GM04503 (cell line): ENCODE data around the gene HES4.
"Not testable (repeated sequence)": the region's sequence is repeated elsewhere in the genome, so short reads cannot be mapped to it uniquely, and the experiment has no call there.

Experiments used
- DNase-seq: peaks from one replicate; pipeline ENCODE4 v3.0.0-alpha.2; 2012; ENCODE audit warnings: low read depth

HES4 gene

GRCh38 chr1:998745-998994 lies 1.2 kb downstream of the HES4 start:
- DNase-seq, result no peak

GRCh38 chr1:997993-998744 lies 1.7 kb downstream of the HES4 start:
- no peak for DNase-seq

- DNase-seq, result no peak
Measured at GRCh38 chr1:997713-997992, 2.2 kb downstream of the HES4 start.

- DNase-seq, result no peak
Measured at GRCh38 chr1:996851-997712, 2.8 kb downstream of the HES4 start.

GRCh38 chr1:995665-996633 lies 3.9 kb downstream of the HES4 start:
- DNase-seq, result no peak

- not testable (repeated sequence) for DNase-seq
Measured at GRCh38 chr1:994546-994945, 5.4 kb downstream of the HES4 start.

GRCh38 chr1:993379-993995 lies 6.4 kb downstream of the HES4 start:
- DNase-seq, result no peak

- no peak for DNase-seq
Measured at GRCh38 chr1:992362-992761, 7.5 kb downstream of the HES4 start.

GRCh38 chr1:991895-992294 lies 8.0 kb downstream of the HES4 start:
- DNase-seq, result no peak

- DNase-seq, result not testable (repeated sequence)
Measured at GRCh38 chr1:991275-991674, 8.6 kb downstream of the HES4 start.

- not testable (repeated sequence) for DNase-seq
Measured at GRCh38 chr1:988061-988460, 11.8 kb downstream of the HES4 start.

GRCh38 chr1:985126-985525 lies 14.8 kb downstream of the HES4 start:
- DNase-seq, result no peak

GRCh38 chr1:984476-984814 lies 15.5 kb downstream of the HES4 start:
- no peak for DNase-seq

GRCh38 chr1:983798-984475 lies 16.0 kb downstream of the HES4 start:
- DNase-seq, result no peak

- DNase-seq, result no peak
Measured at GRCh38 chr1:982765-983436, 17.0 kb downstream of the HES4 start.

GRCh38 chr1:981955-982558 lies 17.8 kb downstream of the HES4 start, which contains the start of gene PERM1:
Gene PERM1 (minus strand): TSS chr1:982093. CDS start chr1:981029, 1,064 bp downstream.
- DNase-seq, result no peak

- no peak for DNase-seq
Measured at GRCh38 chr1:981491-981954, 18.4 kb downstream of the HES4 start.

- DNase-seq, result no peak
Measured at GRCh38 chr1:980602-981395, 19.1 kb downstream of the HES4 start.

- no peak for DNase-seq
Measured at GRCh38 chr1:980137-980571, 19.7 kb downstream of the HES4 start.

GRCh38 chr1:979744-980072 lies 20.2 kb downstream of the HES4 start:
- no peak for DNase-seq
